Measurements from ENCODE around the gene GPRIN2. TPM values are rescaled to one million over a fixed set of nuclear protein-coding genes. Genes with fewer than 3 reads are reported as not detected.
A peak's percentile ranks its signal among the peaks of the same experiment; 100 is the strongest.
"Not testable (repeated sequence)": the region's sequence is repeated elsewhere in the genome, so short reads cannot be mapped to it uniquely, and the experiment has no call there.

The GPRIN2 gene
- total RNA-seq, 6 experiments from 2014 or later = not detected

DNA sequence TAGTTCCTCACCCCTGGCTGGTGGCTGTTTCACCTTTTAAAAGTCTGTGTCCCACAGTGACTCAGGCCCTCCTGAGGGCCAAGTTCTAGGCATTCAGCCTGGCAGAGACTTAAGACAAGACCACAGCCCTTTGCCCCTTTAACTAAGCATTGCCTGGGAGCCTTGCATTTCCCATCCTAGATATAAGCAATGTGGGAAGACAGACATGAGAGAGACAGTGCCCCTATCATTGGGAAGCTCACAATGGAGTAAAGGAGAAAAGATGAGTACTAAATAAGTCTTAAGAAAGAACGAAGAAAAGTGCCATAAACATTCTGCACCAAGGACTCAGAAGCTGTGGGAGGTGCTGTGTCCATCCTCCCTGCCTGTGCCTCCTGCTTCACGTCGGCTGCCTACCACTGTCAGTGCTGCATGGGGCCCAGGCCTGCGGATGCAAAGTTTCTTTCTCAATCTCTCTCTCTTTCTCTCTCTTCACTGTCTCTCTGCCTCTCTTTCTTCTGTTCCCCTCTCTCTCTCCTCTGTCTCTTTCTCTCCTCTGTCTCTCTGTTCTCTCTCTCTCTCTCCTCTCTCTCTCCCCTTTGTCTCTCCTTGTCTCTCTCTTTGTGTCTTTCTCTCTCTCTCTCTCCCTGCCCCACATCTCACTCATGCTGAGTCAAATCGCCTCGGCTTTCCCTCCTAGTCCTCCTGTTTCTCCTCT, 21.5 kb downstream of the GPRIN2 start:
- Mint-ChIP-seq H3K4me3 (no peak overlapping the region), H3K4me1 (ENCODE audit: low read depth) (peaks cover 17% of the 10 kb centered on the region), H3K27ac (no peak overlapping the region), H3K9me3 (no peaks in the 10 kb centered on the region), H3K27me3 (ENCODE audit: insufficient read depth) (peaks cover 11% of the 10 kb centered on the region), H3K36me3 (ENCODE audit: low read depth) (no peaks in the 10 kb centered on the region)
- DNase-seq = no peak
- TF ChIP-seq, protein P1, sequence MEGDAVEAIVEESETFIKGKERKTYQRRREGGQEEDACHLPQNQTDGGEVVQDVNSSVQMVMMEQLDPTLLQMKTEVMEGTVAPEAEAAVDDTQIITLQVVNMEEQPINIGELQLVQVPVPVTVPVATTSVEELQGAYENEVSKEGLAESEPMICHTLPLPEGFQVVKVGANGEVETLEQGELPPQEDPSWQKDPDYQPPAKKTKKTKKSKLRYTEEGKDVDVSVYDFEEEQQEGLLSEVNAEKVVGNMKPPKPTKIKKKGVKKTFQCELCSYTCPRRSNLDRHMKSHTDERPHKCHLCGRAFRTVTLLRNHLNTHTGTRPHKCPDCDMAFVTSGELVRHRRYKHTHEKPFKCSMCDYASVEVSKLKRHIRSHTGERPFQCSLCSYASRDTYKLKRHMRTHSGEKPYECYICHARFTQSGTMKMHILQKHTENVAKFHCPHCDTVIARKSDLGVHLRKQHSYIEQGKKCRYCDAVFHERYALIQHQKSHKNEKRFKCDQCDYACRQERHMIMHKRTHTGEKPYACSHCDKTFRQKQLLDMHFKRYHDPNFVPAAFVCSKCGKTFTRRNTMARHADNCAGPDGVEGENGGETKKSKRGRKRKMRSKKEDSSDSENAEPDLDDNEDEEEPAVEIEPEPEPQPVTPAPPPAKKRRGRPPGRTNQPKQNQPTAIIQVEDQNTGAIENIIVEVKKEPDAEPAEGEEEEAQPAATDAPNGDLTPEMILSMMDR (IDR thresholded peaks at IDR 0.05) = no peak

DNA sequence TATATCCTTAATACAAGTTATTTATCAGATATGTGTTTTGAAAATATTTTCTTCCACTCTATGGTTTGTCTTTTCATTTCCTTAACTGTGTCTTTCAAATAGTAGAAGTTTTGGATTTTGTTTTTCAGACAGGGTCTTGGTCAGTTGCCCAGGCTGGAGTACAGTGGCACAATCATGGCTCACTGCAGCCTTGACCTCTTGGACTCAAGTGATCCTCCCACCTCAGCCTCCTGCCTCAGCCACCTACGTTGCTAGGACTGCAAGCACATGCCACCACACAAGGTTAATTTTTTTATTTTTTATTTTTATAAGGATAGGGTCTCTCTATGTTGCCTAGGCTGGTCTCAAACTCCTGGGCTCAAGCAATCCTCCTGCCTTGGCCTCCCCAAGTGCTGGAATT, 24.2 kb downstream of the GPRIN2 start:
- H3K27me3 Mint-ChIP-seq (ENCODE audit: insufficient read depth); H3K4me3 Mint-ChIP-seq; H3K9me3 Mint-ChIP-seq; H3K36me3 Mint-ChIP-seq (ENCODE audit: low read depth); DNase-seq; H3K27ac Mint-ChIP-seq: not testable (repeated sequence)
- H3K4me1 Mint-ChIP-seq (ENCODE audit: low read depth) = peaks cover 11% of the 10 kb centered on the region

DNA sequence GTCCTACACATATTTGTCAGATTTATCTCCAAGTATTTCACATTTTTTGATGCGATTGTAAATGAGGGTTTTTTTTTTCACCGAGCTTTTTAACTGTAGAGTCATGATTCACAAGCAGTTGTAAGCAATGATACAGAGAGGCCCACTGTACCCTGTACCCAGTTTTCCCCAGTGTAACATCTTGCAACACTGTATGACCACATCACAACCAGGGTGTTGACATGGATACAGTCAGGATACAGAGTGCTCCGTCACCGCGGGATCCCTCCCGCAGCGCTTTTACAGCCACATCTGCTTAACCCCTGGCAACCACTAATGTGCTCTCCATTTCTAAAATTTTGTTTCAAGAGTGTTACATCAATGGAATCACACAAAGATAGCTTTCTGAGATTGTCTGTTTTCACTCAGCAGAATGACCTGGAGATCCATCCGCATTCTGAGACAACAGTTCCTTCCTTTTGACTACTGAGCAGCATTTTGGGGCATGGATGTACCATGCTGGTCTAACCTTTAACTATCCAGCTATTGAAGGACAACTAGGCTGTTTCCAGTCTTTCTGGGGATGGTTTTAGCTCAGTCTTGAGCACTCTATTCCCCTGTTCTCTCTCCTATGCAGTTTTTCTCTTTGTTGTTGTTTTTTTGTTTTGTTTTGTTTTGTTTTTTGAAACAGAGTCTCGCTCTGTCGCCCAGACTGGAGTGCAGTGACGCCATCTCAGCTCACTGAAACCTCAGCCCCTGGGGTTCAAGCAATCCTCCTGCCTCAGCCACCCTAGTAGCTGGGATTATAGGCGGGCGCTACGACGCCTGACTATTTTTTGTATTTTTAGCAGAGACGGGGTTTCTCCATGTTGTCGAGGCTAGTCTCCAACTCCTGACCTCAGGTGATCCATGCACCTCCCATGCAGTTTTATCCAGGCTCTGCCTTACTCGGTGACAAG, 25.9 kb downstream of the GPRIN2 start:
- H3K27me3 Mint-ChIP-seq (ENCODE audit: insufficient read depth) = no peaks in the 10 kb centered on the region; the same call in 1 of the 2 replicates
- peak overlapping the region; percentile 82 for H3K27ac Mint-ChIP-seq
- DNase-seq = peak; percentile 96
- no peaks in the 10 kb centered on the region for H3K36me3 Mint-ChIP-seq (ENCODE audit: low read depth)
- TF ChIP-seq, protein P1 (IDR thresholded peaks at IDR 0.05) = no peak
- H3K9me3 Mint-ChIP-seq = no peaks in the 10 kb centered on the region
- H3K4me1 Mint-ChIP-seq (ENCODE audit: low read depth) = peaks cover 11% of the 10 kb centered on the region
- H3K4me3 Mint-ChIP-seq = no peak overlapping the region; the same call in 1 of the 2 replicates

DNA sequence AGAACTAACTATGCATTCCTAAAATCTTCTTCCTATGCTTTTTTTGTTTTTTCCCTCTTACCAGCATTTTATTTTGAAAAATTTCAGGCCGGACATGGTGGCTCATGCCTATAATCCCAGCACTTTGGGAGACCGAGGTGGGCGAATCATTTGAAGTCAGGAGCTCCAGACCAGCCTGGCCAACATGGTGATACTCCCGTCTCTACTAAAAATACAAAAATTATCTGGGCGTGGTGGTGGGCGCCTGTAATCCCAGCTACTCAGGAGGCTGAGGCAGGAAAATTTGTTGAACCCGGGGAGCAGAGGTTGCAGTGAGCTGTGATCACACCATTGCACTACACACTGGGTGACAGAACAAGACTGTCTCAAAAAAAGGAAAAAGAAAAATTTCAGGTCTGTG, 26.7 kb downstream of the GPRIN2 start:
- not testable (repeated sequence) for H3K9me3 Mint-ChIP-seq; H3K27me3 Mint-ChIP-seq (ENCODE audit: insufficient read depth); H3K36me3 Mint-ChIP-seq (ENCODE audit: low read depth); DNase-seq; H3K4me3 Mint-ChIP-seq
- H3K4me1 Mint-ChIP-seq (ENCODE audit: low read depth) = peaks cover 11% of the 10 kb centered on the region
- H3K27ac Mint-ChIP-seq = peak overlapping the region; percentile 82

DNA sequence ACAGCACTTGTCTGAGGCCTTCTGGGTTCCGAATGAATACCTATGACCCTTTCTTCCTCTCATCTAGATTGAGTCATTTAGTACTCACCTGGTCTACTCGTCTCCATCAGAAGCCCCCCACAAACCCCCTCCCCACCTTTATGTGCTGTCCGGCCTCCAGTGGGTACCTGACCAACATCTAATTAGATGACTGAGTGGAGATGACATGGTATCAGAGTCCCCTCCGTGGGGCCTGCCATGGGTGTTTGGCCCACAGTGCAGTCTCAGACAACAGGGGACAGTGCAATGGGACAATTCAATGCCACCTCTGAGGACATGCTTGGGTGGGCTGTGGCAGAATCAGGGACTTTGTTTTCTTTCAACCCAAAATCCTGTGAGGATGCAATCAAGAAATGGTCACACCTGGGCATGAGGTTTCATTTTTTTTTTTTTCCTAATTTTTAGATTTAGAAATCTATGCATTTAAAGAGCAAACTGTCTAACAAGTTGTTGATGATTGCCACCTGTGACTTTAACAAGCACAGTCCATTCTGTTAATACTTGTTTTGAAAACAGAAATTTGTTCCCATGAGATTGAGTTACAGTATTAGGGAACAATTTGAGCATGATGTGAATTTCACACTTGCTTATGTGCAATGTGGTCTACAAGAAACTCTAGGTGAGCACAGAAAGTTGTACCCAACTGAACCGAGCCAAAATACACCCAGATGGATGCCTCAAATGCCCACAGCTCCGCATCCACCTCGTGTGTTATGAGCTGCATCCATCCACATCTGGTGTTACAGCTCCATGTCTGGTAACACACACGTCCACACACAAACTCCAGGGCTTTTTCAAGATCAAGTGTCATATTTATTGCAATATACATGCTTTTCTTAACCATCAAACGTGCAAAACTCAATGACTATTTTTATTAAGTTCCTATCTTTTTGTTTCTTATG, 27.5 kb downstream of the GPRIN2 start:
- DNase-seq = no peak
- Mint-ChIP-seq H3K36me3 (ENCODE audit: low read depth) (no peaks in the 10 kb centered on the region), H3K4me1 (ENCODE audit: low read depth) (peaks cover 11% of the 10 kb centered on the region), H3K27ac (no peak overlapping the region), H3K9me3 (no peaks in the 10 kb centered on the region), H3K27me3 (ENCODE audit: insufficient read depth) (no peaks in the 10 kb centered on the region; the same call in 1 of the 2 replicates), H3K4me3 (no peak overlapping the region)
- TF ChIP-seq, protein P1 (IDR thresholded peaks at IDR 0.05) = no peak

DNA sequence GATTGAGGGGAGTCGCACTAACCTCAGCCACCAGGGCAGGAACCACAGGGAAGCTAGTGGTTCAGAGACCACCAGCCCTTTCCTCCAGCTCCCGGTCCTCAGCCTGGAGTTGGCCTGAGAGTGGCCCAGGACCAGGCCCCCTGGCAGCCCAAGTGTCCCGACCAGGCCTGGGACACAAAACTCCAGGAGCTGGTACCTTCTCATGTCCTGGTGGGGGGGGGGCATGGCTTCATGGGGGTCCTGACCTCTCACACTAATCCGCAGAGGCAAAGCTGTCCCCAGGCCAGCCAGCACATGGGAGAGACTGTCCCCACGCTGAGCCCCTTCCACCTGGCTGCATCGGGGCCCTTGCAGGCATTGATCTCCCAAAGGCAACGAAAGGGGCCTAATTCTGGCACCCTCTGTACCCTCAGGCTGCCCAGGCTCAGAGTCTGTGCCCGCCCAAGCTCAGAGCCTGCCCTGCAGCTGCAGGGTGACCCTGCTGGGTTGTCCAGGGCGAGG, 28.2 kb downstream of the GPRIN2 start:
- Mint-ChIP-seq H3K27ac (no peak overlapping the region), H3K27me3 (ENCODE audit: insufficient read depth) (no peaks in the 10 kb centered on the region; the same call in 1 of the 2 replicates), H3K4me1 (ENCODE audit: low read depth) (peaks cover 11% of the 10 kb centered on the region), H3K36me3 (ENCODE audit: low read depth) (no peaks in the 10 kb centered on the region), H3K9me3 (no peaks in the 10 kb centered on the region), H3K4me3 (no peak overlapping the region)
- no peak for DNase-seq
- TF ChIP-seq, protein P1 (IDR thresholded peaks at IDR 0.05) = no peak
